RWPE2 (cell line): Measurements from ENCODE around the gene OGG1.

ENCODE experiments used
- ATAC-seq: fragments of 200-7000 bp; cut with Tn5 transposase; 3 replicates; pipeline ENCODE4 v1.9.1; 2021; ENCODE audit warnings: low read depth
- DNase-seq: peaks from one replicate; pipeline ENCODE4 v3.0.0-alpha.2; 2020; ENCODE audit warnings: low spot score
- H3K27ac ChIP-seq: fragments of 450-650 bp; 2 replicates; pipeline ENCODE4 v1.5.1; 2017; ENCODE audit warnings: mild to moderate bottlenecking; ENCODE audit not compliant: poor library complexity, severe bottlenecking
- H3K27me3 ChIP-seq: fragments of 250-450 bp; sonication (Bioruptor Pico); 2 replicates; pipeline ENCODE4 v1.5.1; 2021; ENCODE audit warnings: mild to moderate bottlenecking, moderate library complexity; ENCODE audit not compliant: insufficient read depth, poor library complexity, severe bottlenecking
- H3K36me3 ChIP-seq: fragments of 250-450 bp; sonication (Bioruptor Pico); 2 replicates; pipeline ENCODE4 v1.5.1; 2020; ENCODE audit warnings: low read depth, mild to moderate bottlenecking, moderate library complexity
- H3K4me1 ChIP-seq: fragments of 250-450 bp; sonication (Bioruptor Pico); 2 replicates; pipeline ENCODE4 v1.5.1; 2021; ENCODE audit warnings: mild to moderate bottlenecking, moderate library complexity; ENCODE audit not compliant: insufficient read depth, poor library complexity, severe bottlenecking
- H3K4me3 ChIP-seq: fragments of 250-450 bp; sonication (Bioruptor Pico); 2 replicates; pipeline ENCODE4 v1.5.1; 2021; ENCODE audit warnings: mild to moderate bottlenecking, moderate library complexity; ENCODE audit not compliant: severe bottlenecking
- H3K9me3 ChIP-seq: fragments of 250-450 bp; sonication (Bioruptor Pico); 2 replicates; pipeline ENCODE4 v1.5.1; 2021; ENCODE audit warnings: mild to moderate bottlenecking, moderate library complexity; ENCODE audit not compliant: severe bottlenecking
- TF ChIP-seq, protein P1 (sequence below): fragments of 450-650 bp; IDR thresholded peaks from one replicate; pipeline ENCODE4 v1.5.1; 2017; ENCODE audit warnings: mild to moderate bottlenecking, moderate library complexity; ENCODE audit not compliant: poor library complexity, severe bottlenecking

The OGG1 gene

DNA sequence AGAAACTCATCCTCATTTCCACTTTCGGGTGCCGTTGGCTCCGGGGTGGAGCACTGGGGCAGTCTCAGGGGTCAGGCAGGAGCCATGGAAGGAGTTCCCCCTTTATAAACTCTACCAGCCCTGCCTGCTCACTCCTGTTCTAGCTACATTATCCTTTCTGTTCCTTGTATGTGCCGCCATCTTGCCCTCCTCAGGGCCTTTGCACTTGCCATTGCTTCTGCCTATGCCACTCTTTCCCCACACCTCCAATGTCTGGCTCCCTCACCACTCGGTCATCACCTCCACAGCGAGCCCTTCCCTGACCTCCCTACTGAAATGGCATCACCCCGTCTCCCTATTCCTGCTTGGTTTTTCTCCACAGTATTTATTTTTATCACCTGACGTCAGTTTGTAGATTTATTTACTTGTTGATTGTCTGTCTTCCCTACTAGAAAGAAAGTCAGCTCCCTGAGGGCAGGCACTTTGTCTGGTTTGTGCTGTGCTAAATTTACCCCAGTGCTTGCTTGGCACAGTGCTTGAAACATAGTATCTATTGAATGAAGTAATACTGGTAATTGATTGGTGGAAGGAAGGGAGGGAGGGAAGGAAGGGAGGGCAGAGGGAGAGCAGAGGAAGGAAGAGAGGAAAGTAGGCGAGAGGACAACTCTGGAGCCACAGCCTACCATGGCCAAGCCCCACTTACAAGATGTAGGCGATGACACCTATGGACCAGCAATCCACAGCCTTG lies 11.2 kb downstream of the OGG1 start:
- ATAC-seq (no peak), DNase-seq (no peak)
- no peak overlapping the region for H3K4me3 ChIP-seq
- no peak overlapping the region for H3K27ac ChIP-seq
- peaks cover 29% of the 10 kb centered on the region for H3K36me3 ChIP-seq
- H3K27me3 ChIP-seq = no peaks in the 10 kb centered on the region
- H3K4me1 ChIP-seq = no peaks in the 10 kb centered on the region
- no peaks in the 10 kb centered on the region for H3K9me3 ChIP-seq
- TF ChIP-seq, protein P1, sequence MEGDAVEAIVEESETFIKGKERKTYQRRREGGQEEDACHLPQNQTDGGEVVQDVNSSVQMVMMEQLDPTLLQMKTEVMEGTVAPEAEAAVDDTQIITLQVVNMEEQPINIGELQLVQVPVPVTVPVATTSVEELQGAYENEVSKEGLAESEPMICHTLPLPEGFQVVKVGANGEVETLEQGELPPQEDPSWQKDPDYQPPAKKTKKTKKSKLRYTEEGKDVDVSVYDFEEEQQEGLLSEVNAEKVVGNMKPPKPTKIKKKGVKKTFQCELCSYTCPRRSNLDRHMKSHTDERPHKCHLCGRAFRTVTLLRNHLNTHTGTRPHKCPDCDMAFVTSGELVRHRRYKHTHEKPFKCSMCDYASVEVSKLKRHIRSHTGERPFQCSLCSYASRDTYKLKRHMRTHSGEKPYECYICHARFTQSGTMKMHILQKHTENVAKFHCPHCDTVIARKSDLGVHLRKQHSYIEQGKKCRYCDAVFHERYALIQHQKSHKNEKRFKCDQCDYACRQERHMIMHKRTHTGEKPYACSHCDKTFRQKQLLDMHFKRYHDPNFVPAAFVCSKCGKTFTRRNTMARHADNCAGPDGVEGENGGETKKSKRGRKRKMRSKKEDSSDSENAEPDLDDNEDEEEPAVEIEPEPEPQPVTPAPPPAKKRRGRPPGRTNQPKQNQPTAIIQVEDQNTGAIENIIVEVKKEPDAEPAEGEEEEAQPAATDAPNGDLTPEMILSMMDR = no peak

DNA sequence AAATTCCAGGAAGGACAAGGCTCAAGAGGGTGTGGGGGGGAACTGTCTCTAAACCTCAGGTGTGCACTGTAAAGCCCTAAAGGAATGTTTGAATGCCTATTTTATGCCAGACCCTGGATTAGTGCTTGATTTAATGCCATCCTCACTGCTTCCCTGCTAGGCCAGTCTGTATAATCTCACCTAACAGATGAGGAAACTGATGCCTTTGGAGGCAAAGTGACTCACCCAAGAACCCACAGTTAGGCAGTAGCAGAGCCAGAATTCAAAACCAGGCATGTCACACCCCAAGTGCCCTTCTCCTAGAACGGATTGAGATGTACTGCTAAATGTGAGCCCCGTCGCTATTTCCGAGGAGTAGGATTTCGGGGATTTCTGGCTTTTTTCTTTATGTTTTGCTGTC lies 12.2 kb downstream of the OGG1 start:
- H3K36me3 ChIP-seq = peaks cover 19% of the 10 kb centered on the region
- H3K4me3 ChIP-seq = no peak overlapping the region
- ATAC-seq (no peak), DNase-seq (no peak)
- no peaks in the 10 kb centered on the region for H3K27me3 ChIP-seq
- H3K4me1 ChIP-seq = no peaks in the 10 kb centered on the region
- no peak overlapping the region for H3K27ac ChIP-seq
- H3K9me3 ChIP-seq = no peaks in the 10 kb centered on the region
- TF ChIP-seq, protein P1 = no peak

GRCh38 chr3:9762871-9763270 lies 13.1 kb downstream of the OGG1 start:
- no peaks in the 10 kb centered on the region for H3K27me3 ChIP-seq
- peaks cover 14% of the 10 kb centered on the region; the same call in 1 of the 2 replicates for H3K36me3 ChIP-seq

DNA sequence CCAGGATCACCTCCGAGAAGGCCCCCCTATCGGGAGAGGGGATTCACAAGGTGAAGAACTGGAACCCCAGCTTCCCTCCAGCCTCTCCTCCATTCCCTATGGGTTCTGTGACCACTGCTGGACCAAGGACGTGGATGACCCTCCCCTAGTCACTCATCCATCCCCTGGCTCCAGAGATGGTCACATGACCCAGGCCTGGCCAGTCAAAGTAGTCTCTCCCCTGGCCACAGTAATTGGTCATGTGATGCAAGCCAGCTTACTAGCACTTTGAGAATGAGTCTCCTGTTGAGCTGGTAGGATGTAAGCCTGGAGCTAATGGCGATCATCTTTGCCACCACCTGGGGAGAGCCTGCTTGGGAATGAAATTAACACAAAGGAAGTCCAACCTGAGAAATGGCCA lies 16.1 kb downstream of the OGG1 start:
- no peak overlapping the region for H3K27ac ChIP-seq
- DNase-seq = no peak
- no peaks in the 10 kb centered on the region for H3K27me3 ChIP-seq
- no peaks in the 10 kb centered on the region for H3K4me1 ChIP-seq
- no peaks in the 10 kb centered on the region for H3K9me3 ChIP-seq
- TF ChIP-seq, protein P1 = no peak
- no peak for ATAC-seq
- no peak overlapping the region for H3K4me3 ChIP-seq
- no peaks in the 10 kb centered on the region for H3K36me3 ChIP-seq

More at GRCh38 chr3:9762871-9763270, 13.1 kb downstream of the OGG1 start:
- no peaks in the 10 kb centered on the region for H3K4me1 ChIP-seq
- no peak overlapping the region for H3K4me3 ChIP-seq
- no peak overlapping the region for H3K27ac ChIP-seq
- DNase-seq (no peak), ATAC-seq (no peak)
- TF ChIP-seq, protein P1 = no peak
- no peaks in the 10 kb centered on the region for H3K9me3 ChIP-seq

- H3K4me3 ChIP-seq = no peak overlapping the region
- TF ChIP-seq, protein P1 = no peak
- DNase-seq (no peak), ATAC-seq (no peak)
- H3K9me3 ChIP-seq = no peaks in the 10 kb centered on the region
- H3K27ac ChIP-seq = no peak overlapping the region
- H3K27me3 ChIP-seq = no peaks in the 10 kb centered on the region
- H3K36me3 ChIP-seq = no peaks in the 10 kb centered on the region
- H3K4me1 ChIP-seq = no peaks in the 10 kb centered on the region
These were observed 17.7 kb downstream of the OGG1 start for GRCh38 chr3:9767418-9767817.
